Fibroblast of skin of left biceps (primary cell): ENCODE results near the gene PIK3R5.

Experiments used
- DNase-seq, 2 experiments: peaks; one replicate each; pipeline ENCODE4 v3.0.0-alpha.2; 2013; ENCODE audit warnings: low read depth in 2 of 2

PIK3R5 gene

GRCh38 chr17:8924595-8924994 is 40.9 kb downstream of the PIK3R5 start:
- DNase-seq: no peak

DNA sequence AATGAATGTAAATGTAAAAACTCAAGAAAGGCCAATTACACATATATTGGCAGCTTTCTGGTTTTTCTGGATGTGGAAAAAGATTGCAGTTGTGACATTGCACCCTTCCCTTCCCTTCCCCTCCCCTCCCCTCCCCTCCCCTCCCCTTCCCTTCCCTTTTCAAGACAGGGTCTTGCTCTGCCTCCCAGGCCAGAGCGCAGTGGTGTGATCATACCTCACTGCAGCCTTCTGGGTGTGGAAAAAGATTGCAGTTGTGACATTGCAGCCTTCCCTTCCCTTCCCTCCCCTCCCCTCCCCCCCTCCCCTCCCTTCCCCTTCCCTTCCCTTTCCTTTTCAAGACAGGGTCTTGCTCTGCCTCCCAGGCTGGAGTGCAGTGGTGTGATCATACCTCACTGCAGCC is 41.7 kb downstream of the PIK3R5 start:
- DNase-seq: no peak

DNA sequence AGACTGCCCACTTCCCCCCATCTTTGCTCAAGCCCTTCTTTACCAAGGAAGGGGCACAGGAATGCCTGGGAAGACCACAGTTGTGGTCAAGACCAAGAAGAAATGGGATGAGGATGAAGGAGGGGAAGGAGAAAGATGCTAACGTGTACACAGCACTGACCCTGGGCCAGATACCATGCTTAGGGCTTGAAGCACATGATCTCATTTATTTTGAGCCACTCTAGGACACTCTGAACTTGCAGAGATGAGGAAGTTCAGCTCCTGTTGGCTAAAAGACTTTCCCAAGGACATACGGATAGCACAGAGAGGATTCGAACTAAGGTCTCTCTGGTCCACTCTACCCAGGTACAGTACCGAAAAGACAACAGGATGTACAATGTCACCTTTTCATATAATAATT is 42.6 kb downstream of the PIK3R5 start:
- no peak for DNase-seq

- peak; percentile 89 to 90 for DNase-seq
Measured at GRCh38 chr17:8922451-8922850, 43.1 kb downstream of the PIK3R5 start.

DNA sequence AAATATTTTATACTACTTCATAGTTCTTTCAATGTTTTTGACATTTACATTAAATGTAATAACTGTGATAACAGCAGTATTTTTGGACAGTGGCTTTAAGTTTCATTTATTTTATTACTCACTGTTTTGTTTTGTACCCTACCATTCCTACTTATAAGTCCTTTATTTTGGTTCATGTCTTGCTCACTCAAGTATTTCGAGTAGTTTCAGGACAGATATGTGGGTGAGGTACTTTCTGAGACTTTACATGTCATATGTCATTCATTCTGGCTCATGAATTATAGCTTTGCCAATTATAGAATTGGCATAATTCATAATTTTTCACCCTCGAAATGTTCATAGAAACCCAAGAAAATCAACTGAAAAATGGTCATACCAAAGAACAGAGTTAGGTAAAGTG is 44.4 kb downstream of the PIK3R5 start:
- no peak for DNase-seq

DNA sequence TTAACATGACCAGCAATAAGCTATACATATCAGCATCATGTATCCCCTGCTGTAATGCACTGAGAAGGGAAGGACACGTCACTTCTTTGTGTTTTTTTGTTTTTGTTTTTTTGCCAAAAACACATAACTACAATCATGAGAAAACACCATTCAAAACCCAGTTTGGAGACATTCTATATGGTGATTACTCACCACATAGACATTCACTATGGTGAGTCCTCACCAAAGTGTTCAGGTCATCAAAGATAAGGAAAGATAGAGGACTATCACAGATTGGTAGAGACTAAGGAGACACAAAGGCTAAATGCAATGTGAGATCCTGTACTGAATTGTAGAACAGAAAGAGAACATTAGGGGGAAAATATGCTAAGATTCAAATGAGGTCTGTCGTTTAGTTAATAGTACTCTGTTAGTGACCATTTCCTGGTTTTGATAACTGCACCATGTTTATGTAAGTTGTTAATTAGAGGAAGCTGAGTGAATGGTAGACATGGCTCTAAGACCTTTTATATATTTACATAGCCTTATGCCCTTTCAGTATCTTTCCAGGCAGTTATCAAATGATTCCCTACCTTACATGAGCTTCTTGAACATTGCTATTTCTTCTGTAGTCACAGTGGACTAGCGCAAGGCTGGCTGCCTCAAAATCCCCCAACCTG is 46.6 kb downstream of the PIK3R5 start:
- DNase-seq: no peak

GRCh38 chr17:8916466-8916865 is 49.0 kb downstream of the PIK3R5 start:
- DNase-seq: no peak

DNA sequence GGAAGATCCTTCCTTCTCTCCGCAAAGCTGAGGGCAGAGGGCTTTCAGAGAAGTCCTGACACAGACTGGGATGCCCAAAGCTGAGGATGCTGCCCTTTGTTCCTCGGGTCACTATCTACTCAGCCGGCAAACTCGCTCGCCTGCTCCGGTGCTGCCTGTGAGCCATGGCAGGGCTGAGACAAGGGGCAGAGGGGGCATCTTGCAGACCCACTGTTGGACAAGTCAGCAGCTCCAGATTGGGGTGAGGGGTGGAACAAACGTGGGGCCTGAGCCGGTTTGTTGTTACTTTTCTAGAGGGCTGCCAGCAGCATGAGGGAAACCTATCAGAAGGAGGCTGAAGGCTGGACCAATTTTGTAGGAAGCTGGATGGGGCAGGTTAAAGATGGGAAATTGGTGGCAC is 51.0 kb downstream of the PIK3R5 start:
- no peak for DNase-seq

DNA sequence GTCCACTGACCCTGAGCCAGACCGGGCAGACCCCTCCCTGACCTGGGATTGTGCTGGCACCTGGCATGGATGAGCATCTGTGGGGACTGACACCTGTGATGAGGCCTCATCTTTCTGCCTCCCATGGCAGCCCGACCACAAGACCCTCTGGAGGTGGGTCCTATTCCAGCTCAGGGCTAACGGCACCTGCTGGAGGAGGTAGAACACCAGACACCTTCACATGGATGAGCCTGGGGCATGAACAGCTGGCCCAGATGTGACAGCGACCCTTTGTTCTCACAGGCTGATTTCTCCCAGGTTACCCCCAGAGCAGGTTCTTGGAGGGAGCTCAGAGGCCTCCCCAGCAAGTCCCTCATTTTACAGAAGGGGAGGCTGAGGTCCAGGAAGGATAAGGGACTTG is 51.6 kb downstream of the PIK3R5 start:
- DNase-seq: no peak

- DNase-seq: no peak
Measured at GRCh38 chr17:8913091-8913490, 52.4 kb downstream of the PIK3R5 start.

DNA sequence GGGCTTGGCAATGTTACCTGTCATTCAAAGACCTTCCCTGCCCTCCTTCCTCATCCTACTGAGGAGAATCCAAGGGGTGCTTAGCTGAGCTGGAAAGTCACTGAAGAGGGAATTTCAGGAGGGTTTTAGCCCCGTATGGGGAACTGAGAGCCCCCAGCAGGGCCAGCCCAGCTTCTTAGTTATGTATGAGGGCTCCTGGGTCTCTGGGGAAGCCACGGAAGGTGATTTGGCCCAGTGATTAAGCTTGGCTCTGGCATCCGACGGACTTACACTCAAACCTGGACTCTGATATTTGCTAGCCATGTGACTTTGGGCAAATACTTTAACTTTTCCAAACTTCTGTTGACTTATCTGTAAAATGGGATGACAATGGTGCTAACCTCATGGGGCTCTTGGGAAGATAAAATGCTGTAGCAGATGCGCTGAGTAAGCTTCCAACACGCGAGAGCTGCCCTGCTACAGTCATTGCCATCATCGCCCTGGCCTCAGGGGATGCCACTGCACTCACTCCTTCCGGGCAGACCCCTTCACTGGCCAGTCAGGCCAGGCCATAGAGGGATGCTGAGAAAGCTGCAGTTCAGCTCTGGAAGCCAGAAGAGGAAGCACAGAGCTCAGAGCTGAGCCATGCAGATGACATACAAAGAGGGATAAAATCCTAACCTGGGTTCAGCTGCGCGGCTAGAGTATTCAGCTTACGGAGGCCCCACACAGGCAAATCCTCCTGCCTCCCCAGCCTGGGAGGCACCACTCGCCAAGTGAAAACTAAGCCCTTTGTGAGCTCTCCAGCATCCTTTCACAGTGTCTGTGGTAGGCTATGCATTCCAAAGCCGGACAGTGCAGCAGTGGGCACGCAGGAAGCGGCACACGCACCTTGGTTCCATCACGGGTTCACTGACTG is 53.2 kb downstream of the PIK3R5 start:
- DNase-seq: no peak

DNA sequence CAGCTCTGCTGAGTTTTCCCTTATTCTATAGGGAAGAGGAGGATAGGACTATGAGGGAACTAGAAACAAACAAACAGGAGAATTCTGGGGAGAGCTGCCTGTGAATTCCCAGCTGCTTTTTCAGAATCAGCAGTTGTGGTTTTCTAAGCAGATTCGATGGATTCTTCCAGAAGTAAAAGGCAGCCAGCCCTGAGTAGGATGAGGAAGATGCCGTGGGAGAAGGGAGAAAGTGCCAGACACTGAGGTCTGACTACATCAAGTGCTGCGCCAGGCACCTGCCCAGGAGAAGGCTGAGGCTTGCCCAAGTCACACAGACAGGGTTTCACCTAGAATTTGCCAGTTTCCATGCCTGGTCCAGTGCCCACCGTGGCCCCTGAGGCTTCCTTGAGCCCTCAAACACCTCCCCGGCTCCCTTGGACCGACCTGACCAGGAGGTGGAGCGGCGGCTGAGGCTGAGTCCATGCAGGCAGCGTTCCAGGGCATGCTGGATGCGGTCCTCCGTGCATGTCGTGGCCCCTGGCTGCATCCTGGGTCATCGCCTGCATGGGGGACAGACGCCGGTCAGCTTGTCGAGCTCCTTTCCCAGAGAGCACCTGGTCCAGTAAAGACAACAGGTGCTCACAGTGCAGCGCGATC is 54.4 kb downstream of the PIK3R5 start:
- no peak for DNase-seq

DNA sequence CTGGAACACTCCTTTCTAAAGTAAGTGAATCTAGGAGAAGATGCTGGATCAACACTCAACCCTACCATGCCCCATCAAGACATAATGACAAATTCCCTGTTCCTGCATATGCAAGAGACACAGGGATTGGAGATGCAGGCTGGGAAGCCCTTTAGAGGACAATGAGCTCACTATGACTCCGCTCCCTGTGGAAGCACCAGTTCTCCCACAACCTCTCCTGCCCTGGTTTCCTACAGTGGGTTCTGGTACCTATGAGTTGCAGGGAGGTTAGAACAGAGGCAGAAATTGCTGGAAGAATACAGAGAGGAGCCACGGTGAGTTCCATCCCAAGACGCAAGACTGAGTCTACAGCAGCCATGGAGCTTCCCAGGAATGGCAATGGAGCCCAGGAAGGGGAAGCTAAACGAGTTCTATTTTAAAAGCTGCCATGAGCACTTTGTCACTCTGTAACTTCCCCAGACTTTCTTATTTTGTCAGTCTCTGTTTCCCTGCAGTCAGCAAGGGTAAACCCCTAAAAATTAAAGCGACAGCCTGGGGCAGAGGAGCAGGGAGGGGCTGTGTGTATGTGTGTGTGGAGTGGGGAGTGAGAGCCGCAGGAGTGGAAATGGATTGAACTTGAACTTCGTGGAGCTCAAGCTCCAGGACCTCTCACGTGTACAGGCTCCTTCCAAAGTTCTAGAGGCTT is 55.8 kb downstream of the PIK3R5 start:
- no peak for DNase-seq

- no peak for DNase-seq
Measured at GRCh38 chr17:8905331-8905730, 60.2 kb downstream of the PIK3R5 start.

DNA sequence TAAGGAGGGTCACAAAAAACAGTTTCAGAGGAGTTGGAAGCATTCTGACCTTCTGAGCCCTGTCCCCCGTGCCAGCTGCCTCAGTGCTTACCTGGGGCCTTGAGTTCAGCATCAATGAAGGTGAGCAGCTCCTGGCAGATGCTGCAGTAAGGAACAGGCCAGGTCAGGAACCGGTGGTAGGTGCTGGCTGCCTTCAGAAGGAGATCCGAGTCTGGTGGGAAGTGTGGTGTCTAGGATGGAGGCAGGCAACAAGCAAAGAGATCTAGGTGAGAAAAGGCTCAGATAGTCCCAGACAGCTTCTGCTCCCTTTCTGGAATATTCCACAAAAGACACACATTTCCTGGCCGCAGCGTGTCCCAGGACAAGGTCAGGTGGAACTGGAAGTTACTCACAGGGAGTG is 60.8 kb downstream of the PIK3R5 start:
- no peak for DNase-seq

DNA sequence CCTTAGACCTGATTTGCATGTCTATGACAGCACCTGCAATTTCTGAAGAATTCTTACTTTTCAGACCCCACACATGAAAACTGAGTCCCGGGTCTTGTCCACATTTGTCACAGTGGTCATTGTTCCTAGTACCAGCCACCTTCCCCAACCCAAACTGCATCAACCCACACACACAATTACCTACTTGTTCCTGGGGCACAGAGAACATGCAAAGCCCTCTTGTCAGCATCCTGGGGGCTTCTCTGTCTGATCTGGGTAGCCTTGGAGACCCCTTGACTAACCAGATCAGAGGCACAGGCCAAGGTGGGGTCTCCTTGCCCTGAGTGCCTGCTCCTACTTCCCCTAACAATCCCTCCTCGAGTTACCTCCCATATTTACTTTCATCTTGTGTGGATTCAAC is 61.3 kb downstream of the PIK3R5 start:
- DNase-seq: no peak

- no peak for DNase-seq
Measured at GRCh38 chr17:8900626-8901585, 64.6 kb downstream of the PIK3R5 start.

DNA sequence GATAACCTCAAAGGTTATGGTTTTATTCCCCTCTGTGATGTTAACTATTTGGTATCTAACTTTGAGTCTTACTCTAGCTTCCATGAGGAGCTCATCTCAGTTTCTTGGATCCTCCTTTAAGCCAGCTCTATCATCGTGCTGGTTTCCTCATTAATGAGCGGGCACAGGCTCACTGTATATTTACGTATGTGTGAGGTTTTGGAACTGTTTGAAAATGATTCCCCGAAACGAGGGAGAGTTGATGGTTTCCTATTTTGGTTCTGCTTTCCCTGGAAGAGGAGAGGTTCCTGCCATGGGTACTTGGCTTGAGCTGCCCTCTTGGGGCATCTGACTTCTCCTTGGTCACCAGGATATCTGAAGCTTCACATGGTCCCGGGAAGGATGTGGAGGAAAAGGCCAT is 65.3 kb downstream of the PIK3R5 start:
- no peak for DNase-seq

GRCh38 chr17:8898636-8899035 is 66.9 kb downstream of the PIK3R5 start:
- no peak for DNase-seq

GRCh38 chr17:8898126-8898525 is 67.4 kb downstream of the PIK3R5 start:
- DNase-seq: no peak
